Kasumi-1 (cell line): Measurements from ENCODE around the gene SLC7A10.

Experiments used
- DNase-seq, 2 experiments: peaks; one replicate each; lab custom pipeline; 2025; lab: John Stamatoyannopoulos, UW

Gene SLC7A10

DNA sequence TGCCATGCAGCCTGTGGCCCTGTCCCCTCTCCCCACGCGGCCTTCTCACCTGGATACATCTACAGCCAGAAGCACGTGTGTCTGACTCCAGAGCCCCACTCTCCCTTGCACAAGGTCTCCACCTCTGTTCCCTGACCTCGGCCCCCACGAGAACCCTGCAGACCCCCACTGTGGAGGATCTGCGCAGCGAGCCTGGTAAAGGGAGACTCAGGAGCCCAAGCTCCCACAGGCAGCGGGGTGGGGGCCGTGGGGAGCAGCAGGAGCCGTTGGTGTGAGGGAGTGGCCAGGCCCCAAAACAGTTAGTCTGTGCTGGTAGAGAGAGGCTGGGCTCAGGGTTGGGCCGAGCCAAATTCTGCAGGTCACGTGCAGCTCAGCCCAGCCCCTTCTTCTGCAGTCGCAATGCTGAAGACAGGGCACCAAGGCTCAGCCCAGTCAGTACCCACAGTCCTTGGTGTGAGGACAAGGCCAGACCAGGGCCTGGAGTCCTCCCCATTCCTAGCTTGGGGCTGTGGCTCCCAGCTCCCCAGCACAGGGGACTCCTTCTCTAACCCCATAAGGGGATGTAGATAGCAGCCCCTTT, 28.7 kb upstream of the SLC7A10 start:
- no peak for DNase-seq

DNA sequence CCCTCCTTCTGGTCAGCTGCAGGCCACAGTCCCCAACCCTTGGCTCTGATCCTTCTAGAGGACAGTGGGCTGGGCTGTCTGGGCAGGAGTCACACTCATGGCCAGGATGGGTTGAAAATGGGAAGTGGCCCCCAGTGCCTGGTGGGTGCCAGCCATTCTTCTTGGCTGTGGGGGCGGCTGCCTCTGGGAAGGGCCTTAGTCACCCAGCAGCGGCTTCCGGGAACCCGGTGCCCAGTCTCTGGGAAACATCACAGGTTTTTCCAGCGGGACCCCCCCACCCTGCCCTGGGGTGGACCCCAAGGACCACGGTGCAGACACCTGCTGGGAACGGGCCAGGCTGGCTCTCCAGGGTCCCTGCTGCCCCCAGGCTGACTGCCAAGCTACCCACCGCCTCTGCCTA, 27.3 kb upstream of the SLC7A10 start:
- no peak for DNase-seq

DNA sequence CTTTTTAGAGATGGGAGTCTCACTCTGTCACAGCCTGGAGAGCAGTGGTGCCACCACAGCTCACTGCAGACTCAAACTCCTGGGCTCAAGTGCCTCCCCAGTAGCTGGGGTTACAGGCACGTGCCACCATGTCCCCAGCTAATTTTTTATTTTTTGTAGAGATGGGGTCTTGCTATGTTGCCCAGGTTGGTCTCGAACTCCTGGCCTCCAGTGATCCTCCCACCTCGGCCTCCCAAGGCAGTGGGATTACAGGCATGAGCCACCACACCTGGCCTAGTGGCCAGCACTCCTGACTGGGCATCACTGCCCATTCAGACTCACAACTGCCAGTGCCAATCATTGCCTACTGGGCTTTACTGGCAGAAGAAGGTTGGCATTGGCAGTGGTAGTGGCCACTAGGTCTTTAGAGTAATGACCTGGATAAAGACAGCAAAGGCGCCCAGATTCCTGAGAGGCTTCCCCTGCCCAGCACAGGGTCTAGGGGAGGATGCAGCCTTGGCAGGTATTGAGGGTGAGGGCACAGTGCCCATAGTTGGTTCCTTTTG, 26.8 kb upstream of the SLC7A10 start:
- DNase-seq: no peak

DNA sequence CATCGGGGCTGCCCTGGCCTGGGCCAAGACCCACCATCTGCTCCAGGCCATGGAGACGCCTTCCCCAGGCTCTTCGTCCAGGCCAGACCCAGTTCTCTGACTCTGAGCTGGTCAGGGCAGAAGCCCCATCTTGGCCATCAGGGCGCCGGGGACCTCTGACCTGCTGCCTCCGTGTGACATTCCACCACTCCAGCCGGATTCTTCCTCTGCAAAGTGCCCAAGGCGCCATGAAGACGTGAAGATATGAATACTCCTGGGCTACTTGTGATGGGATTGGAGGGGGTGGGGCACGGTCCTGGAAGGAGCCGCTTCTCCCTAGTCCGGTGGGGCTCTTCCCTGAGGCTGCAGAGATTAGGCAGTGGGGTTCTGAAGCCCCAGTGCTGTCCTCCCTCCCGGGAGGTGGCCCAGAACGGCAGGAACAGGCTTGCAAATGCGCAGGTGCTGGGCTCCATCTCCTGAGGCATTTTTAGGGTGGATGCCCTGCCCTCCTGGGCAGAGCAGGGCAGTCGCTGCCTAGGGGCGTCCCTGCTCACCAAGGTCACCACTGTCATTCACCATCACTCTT, 26.0 kb upstream of the SLC7A10 start:
- DNase-seq: no peak

GRCh38 chr19:33251076-33251475, 25.4 kb upstream of the SLC7A10 start:
- no peak for DNase-seq

DNA sequence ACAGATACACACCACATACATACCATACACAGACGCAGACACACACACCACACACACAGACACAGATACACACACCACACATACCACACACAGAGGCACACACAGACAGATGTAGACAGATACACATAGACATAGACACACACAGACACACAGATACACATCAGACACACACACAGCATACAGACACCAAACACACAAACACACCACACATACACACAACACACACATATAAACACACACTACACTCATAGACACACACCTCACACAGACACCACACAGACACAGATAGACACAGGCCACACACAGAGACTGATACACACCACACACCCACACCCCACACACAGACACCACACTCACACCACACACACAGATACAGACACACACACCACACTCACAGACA, 24.9 kb upstream of the SLC7A10 start:
- DNase-seq: no peak

GRCh38 chr19:33249740-33250366, 24.2 kb upstream of the SLC7A10 start:
- no peak for DNase-seq

DNA sequence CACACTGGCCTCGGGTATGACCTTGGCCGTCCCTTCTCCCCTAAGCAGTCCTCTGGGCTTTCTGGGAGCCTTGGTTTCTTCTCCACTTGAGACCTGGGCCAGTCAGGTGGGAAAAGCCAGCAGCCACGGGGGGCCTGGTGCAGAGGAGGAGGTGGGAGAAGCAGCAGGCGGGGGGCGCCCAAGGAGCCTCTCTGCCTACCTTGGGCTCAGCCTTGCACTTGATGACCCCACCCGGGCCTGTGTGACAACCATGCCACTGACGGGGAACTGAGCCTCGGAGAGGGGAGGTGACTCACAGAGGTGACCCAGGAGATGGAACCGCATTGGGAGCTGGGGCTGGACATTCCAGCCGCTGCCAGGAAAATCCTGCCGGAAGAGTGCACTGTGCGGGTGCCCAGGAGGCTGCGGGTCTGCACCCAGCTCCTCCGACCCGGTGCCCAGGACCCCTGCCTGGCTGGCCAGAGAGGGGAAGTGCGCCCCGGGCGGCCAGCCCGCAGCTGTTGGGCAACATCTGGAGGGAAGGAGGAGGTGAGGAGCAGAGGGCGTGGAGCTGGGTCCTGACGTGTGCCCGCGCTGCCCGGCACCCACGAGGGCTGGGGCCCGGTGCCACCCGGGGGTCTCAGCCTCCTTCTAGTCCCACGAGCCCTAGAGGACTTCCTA, 23.4 kb upstream of the SLC7A10 start:
- peak; percentile 17 to 34 for DNase-seq

- DNase-seq: no peak
Measured at GRCh38 chr19:33248553-33248953, 22.9 kb upstream of the SLC7A10 start.

DNA sequence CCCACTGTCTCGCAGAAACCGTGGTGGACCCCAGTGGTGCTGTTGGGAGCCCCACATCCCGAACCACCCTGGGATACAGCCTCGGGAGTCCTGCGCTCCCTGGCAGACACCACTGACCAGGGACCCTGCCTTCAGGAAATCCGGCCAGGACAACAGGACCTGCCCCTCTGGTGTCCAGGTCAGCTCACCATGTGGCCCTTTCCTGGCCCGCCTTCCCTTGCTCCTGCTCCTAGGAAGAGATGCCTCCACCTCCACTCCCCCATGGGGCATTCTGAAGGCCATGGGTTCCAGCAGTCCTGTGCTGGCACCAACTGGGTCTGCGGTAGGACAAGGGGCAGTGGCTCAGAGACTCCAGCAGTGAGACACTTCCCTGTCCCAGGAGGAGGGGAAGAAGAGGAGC, 22.5 kb upstream of the SLC7A10 start:
- no peak for DNase-seq

DNA sequence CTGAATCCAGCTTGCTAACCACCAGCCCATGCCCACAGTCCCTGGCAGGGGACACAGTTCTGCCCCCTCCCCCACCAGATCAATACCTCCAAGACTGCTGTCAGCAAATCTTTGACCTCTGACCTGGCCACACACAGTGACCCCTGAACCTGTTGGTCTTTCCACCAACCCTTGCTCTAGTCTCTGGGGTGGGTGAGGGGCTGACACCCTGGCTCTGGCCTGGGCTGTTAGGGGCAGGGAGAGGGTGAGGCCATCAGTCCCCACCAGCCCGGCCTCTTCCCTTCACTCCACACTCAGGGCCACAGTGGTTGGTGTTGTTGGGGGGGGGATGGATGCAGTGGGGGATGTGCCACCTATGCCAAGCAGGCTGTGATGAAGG, 21.8 kb upstream of the SLC7A10 start:
- no peak for DNase-seq

GRCh38 chr19:33246709-33247440, 21.2 kb upstream of the SLC7A10 start:
- no peak for DNase-seq

DNA sequence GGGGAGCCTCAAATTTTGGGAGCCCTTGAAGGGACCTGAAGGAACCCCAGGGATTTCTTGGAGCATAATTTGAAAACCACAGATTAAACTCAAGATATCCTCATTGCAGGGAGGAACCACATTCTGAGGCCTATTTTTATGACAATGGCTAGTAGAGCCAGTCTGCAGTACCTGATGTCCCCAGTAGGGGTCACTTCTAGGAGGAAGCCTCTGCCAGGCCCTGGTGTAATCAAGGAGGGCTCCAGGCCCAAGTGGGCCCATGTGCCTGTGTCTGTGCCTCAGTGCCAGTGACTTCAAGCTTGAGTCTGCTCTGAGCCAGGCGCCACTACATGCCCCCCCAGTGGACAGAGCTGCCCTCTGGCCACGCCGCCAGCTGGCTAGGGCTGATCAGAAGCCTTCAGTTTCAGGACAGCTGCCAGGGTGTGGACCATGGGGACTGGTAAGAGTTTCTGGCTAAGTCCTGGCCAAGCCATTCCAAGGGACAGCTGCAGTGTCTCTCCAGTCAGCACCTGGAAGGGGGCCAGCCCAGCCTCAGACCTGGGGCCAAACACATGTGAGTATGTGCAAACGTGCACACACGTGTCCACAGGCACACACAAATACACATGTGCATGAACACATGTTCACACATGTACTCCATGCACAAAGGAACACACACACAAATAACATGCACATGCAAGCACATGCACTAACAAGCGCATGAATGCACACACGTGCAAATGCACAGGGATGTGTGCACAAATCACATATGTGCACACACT, 20.5 kb upstream of the SLC7A10 start:
- DNase-seq: peak; percentile 4 to 5

GRCh38 chr19:33242911-33243310, 17.3 kb upstream of the SLC7A10 start:
- DNase-seq: no peak

GRCh38 chr19:33242131-33242530, 16.5 kb upstream of the SLC7A10 start:
- DNase-seq: no peak

- DNase-seq: peak; percentile 13 to 16
Measured at GRCh38 chr19:33241530-33242101, 16.0 kb upstream of the SLC7A10 start.

DNA sequence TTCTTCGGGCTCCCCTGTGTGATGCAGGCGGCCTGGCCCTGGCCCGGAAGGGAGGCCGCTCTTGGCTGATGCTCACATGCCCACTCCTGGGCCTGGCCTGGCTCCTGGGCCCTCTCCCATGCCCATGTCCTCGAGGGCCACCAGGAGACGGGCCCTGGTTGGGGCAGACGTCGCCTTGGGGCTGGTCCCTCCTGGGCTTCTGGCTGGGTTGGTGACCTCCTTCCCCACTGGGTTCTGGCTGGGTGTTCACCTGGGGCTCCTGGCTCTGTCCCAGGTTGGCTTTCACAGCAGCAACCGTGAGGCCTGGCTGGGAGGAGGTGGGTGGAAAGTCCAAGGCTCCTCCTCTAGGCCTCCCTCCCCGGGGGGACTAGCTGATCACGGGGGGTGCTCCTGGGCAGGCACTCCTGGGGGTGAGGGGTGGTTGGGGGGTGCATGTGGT, 15.5 kb upstream of the SLC7A10 start:
- DNase-seq: no peak

- DNase-seq: no peak
Measured at GRCh38 chr19:33240181-33240771, 14.6 kb upstream of the SLC7A10 start.

DNA sequence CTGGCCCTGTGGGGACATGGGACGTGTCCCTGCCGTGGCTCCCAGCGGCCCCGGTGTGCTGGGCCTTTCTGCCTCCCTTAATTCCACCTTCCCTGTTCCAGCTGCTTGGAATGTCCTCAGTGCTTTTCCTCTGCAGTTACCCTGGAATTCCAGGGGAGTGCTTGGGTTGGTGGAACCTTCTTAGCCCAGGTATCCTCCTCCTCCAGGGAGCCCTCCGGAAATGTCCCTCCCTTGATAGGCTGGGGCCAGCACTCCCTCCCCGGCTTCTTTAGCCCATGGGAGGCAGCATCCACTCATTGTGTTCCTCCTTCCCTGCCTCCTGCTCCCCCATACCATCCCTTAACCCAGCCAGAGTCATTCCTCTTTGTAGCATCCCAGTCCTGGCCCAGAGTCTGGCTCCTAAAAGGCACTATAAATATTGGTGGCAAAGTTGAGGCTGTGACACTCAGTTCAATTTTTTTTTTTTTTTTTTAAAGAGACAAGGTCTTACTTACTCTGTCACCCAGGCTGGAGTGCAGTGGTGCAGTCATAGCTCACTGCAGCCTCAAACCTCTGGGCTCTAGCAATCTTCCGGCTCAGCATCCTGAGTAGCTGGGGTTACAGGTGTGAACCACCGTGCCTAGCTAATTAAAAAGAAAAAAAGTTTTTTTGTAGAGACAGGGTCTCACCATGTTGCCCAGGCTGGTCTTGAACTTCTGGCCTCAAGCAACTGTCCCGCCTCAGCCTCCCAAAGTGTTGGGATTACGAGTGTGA, 13.7 kb upstream of the SLC7A10 start:
- DNase-seq: no peak
